Muscle layer of colon (tissue), 2 donors: Measurements from ENCODE around the gene YWHAH.
A peak's percentile ranks its signal among the peaks of the same experiment; 100 is the strongest.

Source experiments
- H3K27ac ChIP-seq: one replicate; pipeline ENCODE4 v1.7.0; 2013; ENCODE audit warnings: low read depth, mild to moderate bottlenecking, low read length, moderate library complexity
- H3K27me3 ChIP-seq, 2 donors: one replicate each; pipeline ENCODE4 v1.7.0; 2013; ENCODE audit warnings: low read length in 2 of 2, mild to moderate bottlenecking in 2 of 2; ENCODE audit not compliant: insufficient read depth in 2 of 2, control insufficient read depth in 1 of 2
- H3K36me3 ChIP-seq: one replicate; pipeline ENCODE4 v1.7.0; 2013; ENCODE audit warnings: mild to moderate bottlenecking, low read length; ENCODE audit not compliant: insufficient read depth
- H3K4me1 ChIP-seq: one replicate; pipeline ENCODE4 v1.7.0; 2013; ENCODE audit warnings: mild to moderate bottlenecking, low read length; ENCODE audit not compliant: insufficient read depth
- H3K4me3 ChIP-seq, 2 donors: one replicate each; pipeline ENCODE4 v1.7.0; 2013; ENCODE audit warnings: low read length in 2 of 2, low read depth in 1 of 2, mild to moderate bottlenecking in 1 of 2, moderate library complexity in 1 of 2
- H3K9ac ChIP-seq: one replicate; pipeline ENCODE4 v1.7.0; 2013; ENCODE audit warnings: low read length
- H3K9me3 ChIP-seq: one replicate; pipeline ENCODE4 v1.7.0; 2013; ENCODE audit warnings: mild to moderate bottlenecking, low read length
- donor health status: abdominal sarcoma.
- donor health status: Adenocarcinoma of cecum.

Gene YWHAH

GRCh38 chr22:31953261-31953660, 8.9 kb downstream of the YWHAH start:
- Histone ChIP-seq H3K4me1 (peaks cover 45% of the 10 kb centered on the region), H3K4me3 (no peak overlapping the region), H3K9me3 (no peaks in the 10 kb centered on the region), H3K27me3 (no peaks in the 10 kb centered on the region), H3K36me3 (peaks cover 24% of the 10 kb centered on the region), H3K27ac (no peak overlapping the region), H3K9ac (no peak overlapping the region)

- peaks cover 45% of the 10 kb centered on the region for H3K4me1 ChIP-seq
- H3K9me3 ChIP-seq: no peaks in the 10 kb centered on the region
- H3K27ac ChIP-seq: no peak overlapping the region
- H3K4me3 ChIP-seq: no peak overlapping the region
- peaks cover 28% of the 10 kb centered on the region for H3K36me3 ChIP-seq
- H3K27me3 ChIP-seq: no peaks in the 10 kb centered on the region
- no peak overlapping the region for H3K9ac ChIP-seq
These were observed 10.5 kb downstream of the YWHAH start for GRCh38 chr22:31954535-31955523.

GRCh38 chr22:31956360-31956759, 12.0 kb downstream of the YWHAH start:
- no peaks in the 10 kb centered on the region for H3K27me3 ChIP-seq
- H3K9ac ChIP-seq: no peak overlapping the region
- H3K4me1 ChIP-seq: peaks cover 32% of the 10 kb centered on the region
- H3K4me3 ChIP-seq: no peak overlapping the region
- H3K27ac ChIP-seq: no peak overlapping the region
- no peaks in the 10 kb centered on the region for H3K9me3 ChIP-seq
- H3K36me3 ChIP-seq: peaks cover 28% of the 10 kb centered on the region

- Histone ChIP-seq H3K36me3 (peaks cover 28% of the 10 kb centered on the region), H3K4me3 (no peak overlapping the region), H3K4me1 (peaks cover 15% of the 10 kb centered on the region), H3K27ac (no peak overlapping the region), H3K9me3 (no peaks in the 10 kb centered on the region), H3K27me3 (no peaks in the 10 kb centered on the region), H3K9ac (no peak overlapping the region)
These were observed 13.7 kb downstream of the YWHAH start for GRCh38 chr22:31957970-31958594.

- H3K4me3 ChIP-seq: no peak overlapping the region
- H3K27me3 ChIP-seq: no peaks in the 10 kb centered on the region
- peaks cover 8% of the 10 kb centered on the region for H3K4me1 ChIP-seq
- H3K9me3 ChIP-seq: no peaks in the 10 kb centered on the region
- H3K9ac ChIP-seq: no peak overlapping the region
- no peak overlapping the region for H3K27ac ChIP-seq
- peaks cover 28% of the 10 kb centered on the region for H3K36me3 ChIP-seq
These were observed 14.4 kb downstream of the YWHAH start for GRCh38 chr22:31958625-31959239.

GRCh38 chr22:31960767-31961166, 16.4 kb downstream of the YWHAH start:
- Histone ChIP-seq H3K4me3 (no peak overlapping the region), H3K9me3 (no peaks in the 10 kb centered on the region), H3K4me1 (no peaks in the 10 kb centered on the region), H3K9ac (no peak overlapping the region), H3K36me3 (peaks cover 28% of the 10 kb centered on the region), H3K27ac (no peak overlapping the region), H3K27me3 (no peaks in the 10 kb centered on the region)

- Histone ChIP-seq H3K9me3 (no peaks in the 10 kb centered on the region), H3K4me1 (no peaks in the 10 kb centered on the region), H3K9ac (no peak overlapping the region), H3K36me3 (peaks cover 11% of the 10 kb centered on the region), H3K4me3 (no peak overlapping the region), H3K27ac (no peak overlapping the region), H3K27me3 (no peaks in the 10 kb centered on the region)
These were observed 18.2 kb downstream of the YWHAH start for GRCh38 chr22:31962387-31963125.

GRCh38 chr22:31968022-31968421, 23.7 kb downstream of the YWHAH start:
- H3K4me1 ChIP-seq: peaks cover 7% of the 10 kb centered on the region
- H3K9ac ChIP-seq: no peak overlapping the region
- no peaks in the 10 kb centered on the region for H3K9me3 ChIP-seq
- H3K27ac ChIP-seq: no peak overlapping the region
- H3K4me3 ChIP-seq: no peak overlapping the region
- no peaks in the 10 kb centered on the region for H3K36me3 ChIP-seq
- H3K27me3 ChIP-seq: no peaks in the 10 kb centered on the region

- no peak overlapping the region for H3K9ac ChIP-seq
These were observed 25.6 kb downstream of the YWHAH start for GRCh38 chr22:31969789-31970489.

GRCh38 chr22:31970490-31971444, 26.4 kb downstream of the YWHAH start:
- Histone ChIP-seq H3K9me3 (no peaks in the 10 kb centered on the region), H3K4me3 (peak overlapping the region; percentile 44 to 49), H3K9ac (no peak overlapping the region), H3K4me1 (peaks cover 7% of the 10 kb centered on the region), H3K27ac (no peak overlapping the region), H3K36me3 (no peaks in the 10 kb centered on the region), H3K27me3 (no peaks in the 10 kb centered on the region)

More at GRCh38 chr22:31969789-31970489, 25.6 kb downstream of the YWHAH start:
- peak overlapping the region; percentile 44 to 49 for H3K4me3 ChIP-seq
- no peaks in the 10 kb centered on the region for H3K27me3 ChIP-seq
- H3K4me1 ChIP-seq: peaks cover 7% of the 10 kb centered on the region
- H3K27ac ChIP-seq: no peak overlapping the region
- no peaks in the 10 kb centered on the region for H3K36me3 ChIP-seq
- no peaks in the 10 kb centered on the region for H3K9me3 ChIP-seq
